GM12873 (cell line): ENCODE data around the gene IGFALS.

Source experiments
- TF ChIP-seq, protein P1 (sequence below): IDR thresholded peaks from 2 replicates; pipeline ENCODE4 v1.5.1; 2012; ENCODE audit warnings: low read depth, mild to moderate bottlenecking, moderate library complexity, low read length, control low read depth; ENCODE audit not compliant: insufficient read depth; ENCODE audit errors: missing control alignments

The IGFALS gene

DNA sequence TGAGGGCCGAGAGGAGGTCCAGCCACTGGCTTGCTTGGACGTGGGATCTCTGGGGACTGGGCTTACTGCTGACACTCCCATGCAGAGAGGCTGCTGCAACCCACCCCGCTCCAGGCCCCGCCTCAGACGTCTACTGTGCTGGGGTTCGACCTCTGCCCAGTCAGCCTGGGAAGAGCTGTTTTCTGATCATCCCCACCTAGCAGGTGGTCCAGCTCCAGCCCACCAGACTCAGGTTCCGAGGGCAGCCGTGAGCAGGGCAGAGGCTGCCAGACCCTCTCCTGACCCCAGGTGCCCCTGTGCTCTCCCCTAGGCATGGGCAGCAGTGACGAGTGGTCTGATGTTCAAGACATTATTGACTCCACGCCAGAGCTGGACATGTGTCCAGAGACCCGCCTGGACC, 45.6 kb downstream of the IGFALS start:
- TF ChIP-seq, protein P1, sequence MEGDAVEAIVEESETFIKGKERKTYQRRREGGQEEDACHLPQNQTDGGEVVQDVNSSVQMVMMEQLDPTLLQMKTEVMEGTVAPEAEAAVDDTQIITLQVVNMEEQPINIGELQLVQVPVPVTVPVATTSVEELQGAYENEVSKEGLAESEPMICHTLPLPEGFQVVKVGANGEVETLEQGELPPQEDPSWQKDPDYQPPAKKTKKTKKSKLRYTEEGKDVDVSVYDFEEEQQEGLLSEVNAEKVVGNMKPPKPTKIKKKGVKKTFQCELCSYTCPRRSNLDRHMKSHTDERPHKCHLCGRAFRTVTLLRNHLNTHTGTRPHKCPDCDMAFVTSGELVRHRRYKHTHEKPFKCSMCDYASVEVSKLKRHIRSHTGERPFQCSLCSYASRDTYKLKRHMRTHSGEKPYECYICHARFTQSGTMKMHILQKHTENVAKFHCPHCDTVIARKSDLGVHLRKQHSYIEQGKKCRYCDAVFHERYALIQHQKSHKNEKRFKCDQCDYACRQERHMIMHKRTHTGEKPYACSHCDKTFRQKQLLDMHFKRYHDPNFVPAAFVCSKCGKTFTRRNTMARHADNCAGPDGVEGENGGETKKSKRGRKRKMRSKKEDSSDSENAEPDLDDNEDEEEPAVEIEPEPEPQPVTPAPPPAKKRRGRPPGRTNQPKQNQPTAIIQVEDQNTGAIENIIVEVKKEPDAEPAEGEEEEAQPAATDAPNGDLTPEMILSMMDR: no peak

DNA sequence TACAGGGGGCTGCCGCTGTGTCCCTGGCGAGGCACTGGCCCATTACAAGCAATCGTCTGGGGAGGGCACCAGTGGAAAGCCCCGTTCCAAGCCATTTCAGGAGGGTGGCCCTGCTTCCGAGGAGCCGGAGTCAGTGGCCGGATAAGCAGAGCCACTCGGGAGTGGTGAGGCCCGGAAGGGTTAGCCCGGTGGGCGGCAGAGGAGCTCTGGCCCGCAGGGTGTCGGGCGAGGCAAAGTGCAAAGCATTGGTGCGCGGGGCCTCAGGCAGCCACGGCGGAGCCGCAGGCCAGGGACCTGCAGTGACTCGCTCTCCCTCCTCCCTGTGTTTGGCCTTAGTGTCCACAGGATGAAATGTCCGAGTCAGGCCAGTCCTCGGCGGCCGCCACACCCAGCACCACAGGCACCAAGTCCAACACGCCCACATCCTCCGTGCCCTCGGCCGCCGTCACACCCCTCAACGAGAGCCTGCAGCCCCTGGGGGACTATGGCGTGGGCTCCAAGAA, 46.8 kb downstream of the IGFALS start:
- TF ChIP-seq, protein P1: no peak

DNA sequence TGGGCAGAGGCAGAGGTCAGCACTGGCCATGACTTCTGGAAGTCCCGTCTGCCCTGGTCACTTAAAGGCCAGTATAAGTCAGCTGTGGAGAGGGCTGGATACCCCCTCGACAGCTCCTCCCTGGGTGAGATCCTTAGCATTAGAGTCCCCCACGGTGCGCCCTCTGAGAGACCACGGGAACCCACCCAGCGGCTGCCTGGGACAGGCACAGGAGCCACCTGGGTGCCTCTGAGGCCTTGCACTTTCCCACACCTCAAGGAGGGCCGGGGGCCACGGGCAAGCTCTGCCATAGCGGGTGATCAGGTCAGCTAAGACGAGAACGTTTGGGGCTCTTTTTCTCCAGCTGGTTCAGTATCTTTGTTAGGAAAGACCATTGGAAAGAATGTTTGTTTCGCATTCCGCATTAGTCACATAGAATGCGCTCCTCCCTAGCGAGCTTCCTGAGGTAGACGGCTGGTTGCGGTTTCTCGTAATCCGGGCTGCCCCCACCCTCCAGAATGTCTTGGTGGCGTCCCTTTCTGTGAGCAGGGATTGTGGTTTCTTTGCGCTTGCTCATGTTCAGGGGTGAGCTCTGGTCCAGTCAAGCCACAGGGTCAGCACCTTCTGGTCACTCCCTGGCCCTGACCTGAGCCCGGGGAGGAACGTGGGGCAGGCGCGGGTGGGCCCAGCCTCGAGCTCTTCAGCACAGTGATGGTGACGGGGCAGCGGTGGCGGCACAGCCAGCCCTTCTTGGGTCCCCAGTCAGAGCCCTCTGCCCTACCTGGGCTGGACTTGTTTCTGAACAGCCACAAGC, 47.4 kb downstream of the IGFALS start:
- TF ChIP-seq, protein P1: no peak

DNA sequence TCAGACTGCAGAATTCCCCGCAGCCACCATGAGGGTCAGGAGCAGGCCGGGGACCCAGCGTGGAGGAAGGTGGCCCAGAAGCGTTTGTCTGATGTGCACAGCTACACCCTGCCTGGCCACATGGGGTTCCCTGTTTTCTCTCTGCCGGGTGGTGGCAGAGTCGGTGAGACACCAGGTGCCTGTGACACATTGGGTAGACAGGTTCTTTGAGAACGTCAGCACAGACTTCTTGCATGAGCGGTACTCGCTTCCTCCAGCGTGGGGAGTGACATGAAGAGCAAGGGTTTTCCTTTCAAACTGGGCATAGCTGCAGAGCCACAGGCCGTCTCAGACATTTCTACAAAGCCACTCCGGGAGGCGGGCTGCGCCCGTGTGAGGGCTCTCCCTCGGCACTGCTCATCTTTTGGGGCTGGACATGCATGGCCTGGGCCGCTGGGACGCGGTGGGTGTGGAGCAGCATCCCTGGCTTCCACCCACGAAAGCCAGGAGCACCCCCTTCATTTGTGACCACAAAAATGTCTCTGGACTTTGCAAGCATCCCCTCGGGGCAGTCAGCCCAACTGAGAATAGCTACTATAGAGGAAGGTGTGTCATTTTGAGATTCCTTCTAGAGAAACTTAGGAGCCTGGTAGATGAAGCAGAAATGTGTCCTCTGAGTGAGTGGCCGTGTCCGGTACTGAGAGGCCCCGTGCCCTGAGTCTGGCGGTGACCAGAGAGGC, 48.2 kb downstream of the IGFALS start:
- TF ChIP-seq, protein P1: no peak

DNA sequence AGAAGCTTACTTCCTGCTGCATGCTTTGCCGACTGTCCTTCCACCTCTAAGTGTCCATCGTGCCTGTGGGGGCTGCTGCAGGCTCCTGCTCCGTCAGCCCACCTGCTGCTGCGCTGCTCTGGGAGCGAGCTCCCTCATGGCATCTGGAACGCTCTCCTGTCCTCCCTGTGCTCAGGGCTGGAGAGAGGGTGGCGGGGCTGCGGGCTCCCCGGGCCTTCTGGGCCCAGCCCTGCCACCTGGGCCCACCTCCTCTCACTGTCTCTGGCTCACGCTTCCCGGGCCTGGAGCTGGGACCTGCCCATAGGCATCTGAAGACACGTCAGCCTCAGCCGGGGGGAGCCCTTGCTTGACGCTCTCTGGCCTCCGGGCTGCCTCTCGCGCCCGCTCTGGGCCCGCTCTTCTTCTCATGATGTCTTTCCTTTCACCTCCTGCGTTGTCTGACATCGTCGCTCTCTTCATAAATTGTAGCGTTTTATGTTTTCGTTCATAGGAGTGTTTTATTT, 49.1 kb downstream of the IGFALS start:
- TF ChIP-seq, protein P1: no peak

DNA sequence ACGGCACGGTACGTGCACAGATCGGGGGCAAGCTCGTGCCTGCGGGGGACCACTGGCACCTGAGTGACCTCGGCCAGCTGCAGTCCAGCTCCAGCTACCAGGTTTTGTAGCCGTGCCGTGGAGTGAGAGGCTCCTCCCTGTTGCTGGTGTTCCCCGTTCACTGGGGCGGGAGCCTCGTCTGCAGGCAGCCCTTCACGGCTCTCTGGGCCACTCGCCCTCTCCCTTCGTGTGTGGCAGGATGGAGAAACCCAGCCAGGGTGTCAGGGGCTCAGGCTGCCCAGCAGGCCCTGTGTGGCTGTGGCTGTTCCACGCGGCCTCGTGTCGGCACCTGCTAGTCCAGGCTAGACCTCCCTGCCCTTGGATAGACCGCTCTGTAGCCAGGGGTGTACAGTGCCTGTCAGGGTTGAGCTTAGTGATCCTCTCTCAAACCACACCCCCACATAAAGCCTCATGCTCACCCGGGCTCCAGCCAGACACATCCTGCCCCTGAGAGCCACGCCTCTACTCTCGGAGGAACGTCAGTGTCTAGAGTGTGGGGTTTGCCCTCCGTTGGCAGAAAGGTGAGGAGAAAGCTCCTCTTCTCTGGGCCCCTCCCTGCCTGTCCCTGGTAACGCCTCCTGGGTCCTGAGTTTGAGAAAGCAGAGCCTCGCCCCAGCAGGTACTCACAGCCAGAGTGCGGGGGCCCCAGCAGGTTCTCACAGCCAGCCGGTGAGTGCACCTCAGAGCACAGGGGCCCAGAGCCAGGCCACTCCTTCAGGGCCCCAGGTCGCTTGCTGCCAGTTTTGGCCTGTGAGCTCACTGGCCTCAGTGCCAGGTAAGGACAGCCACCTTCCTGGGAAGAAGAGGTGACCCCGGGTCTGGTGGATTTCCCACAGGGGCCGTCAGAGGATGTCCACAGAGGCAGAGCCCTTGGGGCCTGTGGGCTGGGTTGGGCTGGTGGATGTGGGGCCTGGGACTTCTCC, 49.8 kb downstream of the IGFALS start:
- TF ChIP-seq, protein P1: no peak
